PC-9 (cell line): ENCODE measurements around the gene VAC14. TPM values are rescaled to one million over a fixed set of nuclear protein-coding genes. Genes with fewer than 3 reads are reported as not detected.

Experiments
- BruUV-seq: library from RNA; stranded (reverse); fragments of 400-500 nt; replicated peaks from 2 replicates; lab custom pipeline; 2021; lab: Mats Ljungman, UMichigan
- CTCF ChIA-PET: fragments of 300-600 bp; sonication (Branson Sonifier 250); formaldehyde crosslinking; loops from one replicate; lab custom pipeline; 2022; ENCODE audit warnings: antibody characterized with exemption; lab: Charles Lee
- POLR2A ChIA-PET: fragments of 300-600 bp; sonication (Branson Sonifier 250); formaldehyde crosslinking; loops from one replicate; lab custom pipeline; 2022; ENCODE audit warnings: antibody characterized with exemption; ENCODE audit not compliant: unreplicated experiment; lab: Charles Lee
- DNase-seq, 2 experiments: peaks; one replicate each; pipeline versions ENCODE4 v3.0.0 to v3.0.0-alpha.2; 2015 to 2022; ENCODE audit warnings: mixed read lengths in 1 of 2
- H2AFZ ChIP-seq: fragments of 200-600 bp; sonication (generic); 2 replicates; pipeline ENCODE4 v1.8.1; 2017; ENCODE audit warnings: antibody characterized with exemption
- H3F3A ChIP-seq: fragments of 200-600 bp; sonication (generic); 2 replicates; pipeline ENCODE4 v1.8.1; 2017; ENCODE audit warnings: antibody characterized with exemption, mild to moderate bottlenecking, low read depth; ENCODE audit not compliant: insufficient read depth
- H3K27ac ChIP-seq: fragments of 200-600 bp; sonication (generic); 2 replicates; pipeline ENCODE4 v1.6.1; 2016; ENCODE audit warnings: mixed run types
- H3K27me3 ChIP-seq: fragments of 200-600 bp; sonication (generic); 2 replicates; pipeline ENCODE4 v1.6.1; 2016; ENCODE audit warnings: low read depth, mixed run types; ENCODE audit not compliant: insufficient read depth
- H3K36me3 ChIP-seq: fragments of 200-600 bp; sonication (generic); 2 replicates; pipeline ENCODE4 v1.6.1; 2016; ENCODE audit warnings: low read depth, mixed run types
- H3K4me1 ChIP-seq: fragments of 200-600 bp; sonication (generic); replicated peaks from 2 replicates; pipeline ENCODE4 v1.6.1; 2016; ENCODE audit warnings: mixed run types; ENCODE audit not compliant: insufficient read depth
- H3K4me2 ChIP-seq: fragments of 200-600 bp; sonication (generic); 2 replicates; pipeline ENCODE4 v1.6.1; 2017; ENCODE audit warnings: mixed run types
- H3K4me3 ChIP-seq: fragments of 200-600 bp; sonication (generic); 2 replicates; pipeline ENCODE4 v1.6.1; 2016; ENCODE audit warnings: mixed run types
- H3K79me2 ChIP-seq: fragments of 200-600 bp; sonication (generic); 2 replicates; pipeline ENCODE4 v1.6.1; 2017; ENCODE audit warnings: low read depth, mixed run types
- H3K9me2 ChIP-seq: fragments of 200-600 bp; sonication (generic); 2 replicates; pipeline ENCODE4 v1.8.1; 2017; ENCODE audit warnings: mild to moderate bottlenecking; ENCODE audit not compliant: insufficient read depth
- H3K9me3 ChIP-seq: fragments of 200-600 bp; sonication (generic); 2 replicates; pipeline ENCODE4 v1.8.1; 2016; ENCODE audit warnings: low read depth; ENCODE audit not compliant: insufficient read depth
- H4K20me1 ChIP-seq: fragments of 200-600 bp; sonication (generic); 2 replicates; pipeline ENCODE4 v1.8.1; 2017; ENCODE audit not compliant: insufficient read depth
- EZH2 ChIP-seq: fragments of 200-600 bp; sonication (generic); IDR thresholded peaks from 2 replicates; pipeline ENCODE4 v1.8.0; 2017; ENCODE audit warnings: antibody characterized with exemption, low read depth
- intact Hi-C: fragments of 100-400 bp; cut with micrococcal nuclease; formaldehyde crosslinking; loops from one replicate; pipeline ENCODE4 v1.10.0; 2022; ENCODE audit not compliant: unreplicated experiment
- total RNA-seq: library from RNA; stranded (reverse); gene quantifications from 2 replicates; pipeline ENCODE4 v1.2.3, GENCODE V29; 2021
- TF ChIP-seq, protein P1 (sequence below): fragments of 200-600 bp; sonication (generic); conservative IDR thresholded peaks from 2 replicates; pipeline ENCODE4 v1.6.1; 2017; ENCODE audit warnings: mixed run types, antibody characterized with exemption, mild to moderate bottlenecking, moderate library complexity

VAC14 gene
- total RNA-seq, 1 experiment from 2014 or later, result 46.8 TPM

DNA sequence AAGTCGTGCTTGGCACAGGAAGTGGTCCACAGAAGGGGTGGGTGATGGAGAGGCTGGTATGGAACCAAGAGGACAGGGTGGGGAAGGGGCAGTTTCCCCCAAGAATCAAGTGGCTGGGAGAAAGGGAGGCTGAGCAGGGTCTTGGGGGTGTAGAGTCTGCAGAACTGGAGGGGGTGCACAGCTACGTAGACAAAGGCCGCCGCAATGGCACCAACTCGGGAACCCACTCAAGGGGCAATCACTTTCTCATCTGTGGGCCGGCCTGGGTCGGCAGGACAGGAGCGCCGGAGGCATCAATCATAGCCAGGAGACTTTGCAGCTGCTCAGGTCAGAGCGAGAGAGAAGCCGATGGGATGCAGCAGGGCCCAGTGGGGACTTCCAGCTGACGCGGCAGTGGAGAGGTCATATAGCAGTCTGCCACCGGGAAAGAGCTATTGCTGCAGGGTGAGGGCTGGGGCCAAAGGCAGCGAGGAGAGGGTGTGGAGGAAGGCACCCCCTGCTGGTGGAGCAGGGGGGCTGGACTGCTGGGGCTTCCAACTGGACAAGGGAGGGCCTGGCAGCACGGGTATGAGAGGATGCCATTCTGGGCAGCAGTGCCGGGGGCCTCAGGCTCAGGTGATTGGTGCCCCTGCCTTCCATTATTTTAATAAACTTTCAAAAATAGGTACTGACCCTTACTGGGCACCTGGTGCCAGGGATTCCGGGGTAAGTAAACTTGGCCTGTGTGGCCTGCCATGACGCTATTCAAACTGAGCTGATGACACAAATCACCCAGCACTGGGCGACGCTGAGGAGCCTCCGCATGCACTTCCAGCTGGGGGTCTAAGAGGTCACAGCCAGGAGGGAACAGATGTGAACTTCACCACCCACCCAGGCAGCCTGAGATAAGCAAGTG, 62.6 kb downstream of the VAC14 start:
- H2AFZ ChIP-seq, result no peak overlapping the region
- CTCF ChIA-PET, result interaction anchor here (0.5 to 0.6 kb wide), 4 partner anchors 10 to 204 kb away, joined by 3 to 5 read pairs (median 4); no protein-coding TSS in a partner anchor
- no peak overlapping the region for H3K4me2 ChIP-seq

DNA sequence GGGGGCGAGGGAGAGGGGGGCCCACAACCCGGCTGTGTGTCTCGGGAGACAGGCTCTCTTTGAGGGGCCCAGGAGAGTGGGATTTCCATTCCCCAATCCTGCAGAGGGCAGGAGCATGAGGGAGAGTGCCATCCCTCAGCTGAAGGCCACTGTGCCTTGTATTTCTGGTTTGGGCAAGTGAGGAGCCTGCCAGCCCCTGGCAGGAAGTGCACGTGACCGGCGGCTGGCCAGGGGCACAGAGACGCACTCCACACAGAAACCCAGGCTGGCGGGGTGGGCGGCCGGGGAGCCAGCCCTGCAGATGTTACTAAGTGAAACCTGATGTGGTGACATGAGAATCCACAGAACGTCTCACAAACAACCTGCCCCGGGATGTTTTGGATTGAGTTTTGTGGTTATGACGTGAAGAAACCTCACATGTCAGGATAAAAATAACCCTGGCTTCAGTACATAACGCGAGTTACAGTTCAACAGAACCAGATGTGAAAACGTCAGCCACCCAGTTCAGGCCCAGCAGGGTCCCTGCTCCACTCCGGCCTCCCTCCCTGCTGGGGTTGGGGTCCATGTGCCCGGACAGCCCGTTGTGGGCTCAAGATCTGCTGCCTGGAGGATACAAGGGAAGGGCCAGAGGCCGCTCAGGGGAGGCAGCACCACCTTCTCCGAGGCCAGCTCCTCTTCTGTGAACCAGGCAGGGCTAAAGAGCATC, 63.4 kb downstream of the VAC14 start:
- intact Hi-C loops, result no loop called here
- H3K9me3 ChIP-seq, result no peaks in the 10 kb centered on the region
- no peaks in the 10 kb centered on the region for H3K27me3 ChIP-seq
- no peaks in the 10 kb centered on the region for H3K9me2 ChIP-seq
- H3K36me3 ChIP-seq, result no peaks in the 10 kb centered on the region
- H3K79me2 ChIP-seq, result no peaks in the 10 kb centered on the region
- no peaks in the 10 kb centered on the region for H3K4me1 ChIP-seq
- DNase-seq, result peak in 1 of 2 experiments; percentile 58
- H3K27ac ChIP-seq, result no peak overlapping the region
- H2AFZ ChIP-seq, result no peak overlapping the region
- H3F3A ChIP-seq, result no peaks in the 10 kb centered on the region
- H3K4me2 ChIP-seq, result no peak overlapping the region
- POLR2A ChIA-PET, result no interaction called here
- no peaks in the 10 kb centered on the region for H4K20me1 ChIP-seq
- CTCF ChIA-PET, result interaction anchor here (0.5 to 0.6 kb wide), 4 partner anchors 11 to 204 kb away, joined by 3 to 5 read pairs (median 4); no protein-coding TSS in a partner anchor
- no peak for TF ChIP-seq EZH2
- TF ChIP-seq, protein P1, sequence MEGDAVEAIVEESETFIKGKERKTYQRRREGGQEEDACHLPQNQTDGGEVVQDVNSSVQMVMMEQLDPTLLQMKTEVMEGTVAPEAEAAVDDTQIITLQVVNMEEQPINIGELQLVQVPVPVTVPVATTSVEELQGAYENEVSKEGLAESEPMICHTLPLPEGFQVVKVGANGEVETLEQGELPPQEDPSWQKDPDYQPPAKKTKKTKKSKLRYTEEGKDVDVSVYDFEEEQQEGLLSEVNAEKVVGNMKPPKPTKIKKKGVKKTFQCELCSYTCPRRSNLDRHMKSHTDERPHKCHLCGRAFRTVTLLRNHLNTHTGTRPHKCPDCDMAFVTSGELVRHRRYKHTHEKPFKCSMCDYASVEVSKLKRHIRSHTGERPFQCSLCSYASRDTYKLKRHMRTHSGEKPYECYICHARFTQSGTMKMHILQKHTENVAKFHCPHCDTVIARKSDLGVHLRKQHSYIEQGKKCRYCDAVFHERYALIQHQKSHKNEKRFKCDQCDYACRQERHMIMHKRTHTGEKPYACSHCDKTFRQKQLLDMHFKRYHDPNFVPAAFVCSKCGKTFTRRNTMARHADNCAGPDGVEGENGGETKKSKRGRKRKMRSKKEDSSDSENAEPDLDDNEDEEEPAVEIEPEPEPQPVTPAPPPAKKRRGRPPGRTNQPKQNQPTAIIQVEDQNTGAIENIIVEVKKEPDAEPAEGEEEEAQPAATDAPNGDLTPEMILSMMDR, result no peak
- H3K4me3 ChIP-seq, result no peak overlapping the region
- no TSS peak for BruUV-seq

More for the DNA sequence above, 62.6 kb downstream of the VAC14 start:
- H3K27me3 ChIP-seq, result no peaks in the 10 kb centered on the region
- no TSS peak for BruUV-seq
- H3K36me3 ChIP-seq, result peaks cover 7% of the 10 kb centered on the region
- no peaks in the 10 kb centered on the region for H3K9me3 ChIP-seq
- H4K20me1 ChIP-seq, result no peaks in the 10 kb centered on the region
- H3K9me2 ChIP-seq, result no peaks in the 10 kb centered on the region
- no peak for TF ChIP-seq EZH2
- TF ChIP-seq, protein P1, result peak; percentile 64
- no peaks in the 10 kb centered on the region for H3K79me2 ChIP-seq
- intact Hi-C loops, result no loop called here
- H3F3A ChIP-seq, result no peaks in the 10 kb centered on the region
- H3K27ac ChIP-seq, result no peak overlapping the region
- H3K4me1 ChIP-seq, result no peaks in the 10 kb centered on the region
- peak in 1 of 2 experiments; percentile 51 for DNase-seq
- H3K4me3 ChIP-seq, result no peak overlapping the region
- POLR2A ChIA-PET, result interaction anchor here (0.6 kb wide), 1 partner anchor 69 kb away, joined by 3 read pairs; no protein-coding TSS in a partner anchor
